OCI-LY1 (cell line): ENCODE data around the gene MACF1.

Experiments used
- EZH2 ChIP-seq: fragments of 200-600 bp; sonication (generic), shearing (Covaris generic); IDR thresholded peaks from 2 replicates; pipeline ENCODE4 v1.8.0; 2017; ENCODE audit warnings: borderline replicate concordance, mixed run types, mild to moderate bottlenecking, antibody characterized with exemption, low read length, moderate library complexity, mixed read lengths
- TF ChIP-seq, protein P1 (sequence below): fragments of 200-600 bp; sonication (generic), shearing (Covaris generic); IDR thresholded peaks from 2 replicates; pipeline ENCODE4 v1.5.1; 2017; ENCODE audit warnings: mild to moderate bottlenecking, antibody characterized with exemption, low read length, moderate library complexity, mixed read lengths

DNA sequence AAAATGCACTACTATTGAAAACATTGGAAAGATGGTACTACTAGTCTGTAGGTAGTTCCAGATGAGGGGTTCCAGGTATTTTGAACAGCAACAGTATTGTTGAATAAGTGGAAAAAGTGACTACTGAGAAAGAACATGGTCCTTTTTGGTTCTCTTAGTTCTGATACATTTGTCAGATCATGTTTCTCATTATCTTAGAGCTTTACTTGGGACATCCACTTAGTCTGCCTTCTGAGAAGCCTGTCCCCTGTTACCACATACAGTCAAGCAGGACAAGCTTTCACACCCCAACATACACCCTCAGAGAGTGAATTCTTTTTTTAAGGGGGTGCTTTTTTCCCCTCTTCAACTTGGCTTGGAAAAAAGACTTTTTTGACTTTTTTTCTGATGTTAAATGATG lies 41.0 kb upstream of the MACF1 start:
- TF ChIP-seq, protein P1, sequence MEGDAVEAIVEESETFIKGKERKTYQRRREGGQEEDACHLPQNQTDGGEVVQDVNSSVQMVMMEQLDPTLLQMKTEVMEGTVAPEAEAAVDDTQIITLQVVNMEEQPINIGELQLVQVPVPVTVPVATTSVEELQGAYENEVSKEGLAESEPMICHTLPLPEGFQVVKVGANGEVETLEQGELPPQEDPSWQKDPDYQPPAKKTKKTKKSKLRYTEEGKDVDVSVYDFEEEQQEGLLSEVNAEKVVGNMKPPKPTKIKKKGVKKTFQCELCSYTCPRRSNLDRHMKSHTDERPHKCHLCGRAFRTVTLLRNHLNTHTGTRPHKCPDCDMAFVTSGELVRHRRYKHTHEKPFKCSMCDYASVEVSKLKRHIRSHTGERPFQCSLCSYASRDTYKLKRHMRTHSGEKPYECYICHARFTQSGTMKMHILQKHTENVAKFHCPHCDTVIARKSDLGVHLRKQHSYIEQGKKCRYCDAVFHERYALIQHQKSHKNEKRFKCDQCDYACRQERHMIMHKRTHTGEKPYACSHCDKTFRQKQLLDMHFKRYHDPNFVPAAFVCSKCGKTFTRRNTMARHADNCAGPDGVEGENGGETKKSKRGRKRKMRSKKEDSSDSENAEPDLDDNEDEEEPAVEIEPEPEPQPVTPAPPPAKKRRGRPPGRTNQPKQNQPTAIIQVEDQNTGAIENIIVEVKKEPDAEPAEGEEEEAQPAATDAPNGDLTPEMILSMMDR: no peak
- no peak for TF ChIP-seq EZH2
